OCI-LY7 (cell line): ENCODE measurements around the gene SPRED2. TPM values are rescaled to one million over a fixed set of nuclear protein-coding genes. Genes with fewer than 3 reads are reported as not detected.

Experiments
- BruUV-seq: library from RNA; stranded (reverse); fragments of 400-500 nt; replicated peaks from 2 replicates; lab custom pipeline; 2021; lab: Mats Ljungman, UMichigan
- CTCF ChIA-PET: fragments of 300-600 bp; sonication (Branson Sonifier 250); formaldehyde crosslinking; loops from one replicate; lab custom pipeline; 2022; ENCODE audit warnings: antibody characterized with exemption; ENCODE audit not compliant: unreplicated experiment; lab: Charles Lee
- POLR2A ChIA-PET: fragments of 300-600 bp; sonication (Branson Sonifier 250); formaldehyde crosslinking; loops from one replicate; lab custom pipeline; 2022; ENCODE audit warnings: antibody characterized with exemption; lab: Charles Lee
- DNase-seq: peaks from one replicate; pipeline ENCODE4 v3.0.0-alpha.2; 2015; ENCODE audit warnings: low spot score
- H2AFZ ChIP-seq: fragments of 200-600 bp; sonication (generic), shearing (Covaris generic); 2 replicates; pipeline ENCODE4 v1.6.1; 2014; ENCODE audit warnings: mild to moderate bottlenecking, antibody characterized with exemption, low read length, moderate library complexity
- H3K27ac ChIP-seq: fragments of 200-600 bp; sonication (generic); 2 replicates; pipeline ENCODE4 v1.5.1; 2014; ENCODE audit warnings: mixed run types, low read depth, mild to moderate bottlenecking, moderate library complexity, low read length, inconsistent platforms; ENCODE audit not compliant: poor library complexity, severe bottlenecking
- H3K36me3 ChIP-seq: fragments of 200-600 bp; sonication (generic); 2 replicates; pipeline ENCODE4 v1.6.1; 2014; ENCODE audit warnings: mild to moderate bottlenecking, antibody characterized with exemption, low read length, moderate library complexity, mixed read lengths; ENCODE audit not compliant: insufficient read depth
- H3K4me1 ChIP-seq: fragments of 200-600 bp; sonication (generic); 2 replicates; pipeline ENCODE4 v1.5.1; 2014; ENCODE audit warnings: mild to moderate bottlenecking, low read length; ENCODE audit not compliant: insufficient read depth, poor library complexity, severe bottlenecking
- H3K4me2 ChIP-seq: fragments of 200-600 bp; sonication (generic); 2 replicates; pipeline ENCODE4 v1.6.1; 2014; ENCODE audit warnings: mild to moderate bottlenecking, low read length
- H3K4me3 ChIP-seq: fragments of 200-600 bp; sonication (generic); 2 replicates; pipeline ENCODE4 v1.5.1; 2014; ENCODE audit warnings: mild to moderate bottlenecking, low read depth, low read length; ENCODE audit not compliant: poor library complexity, severe bottlenecking
- H3K79me2 ChIP-seq: fragments of 200-600 bp; sonication (generic); 2 replicates; pipeline ENCODE4 v1.6.1; 2016; ENCODE audit warnings: low read depth, mild to moderate bottlenecking, low read length, moderate library complexity, mixed read lengths; ENCODE audit not compliant: insufficient read depth
- H3K9me2 ChIP-seq: fragments of 200-600 bp; sonication (generic); 2 replicates; pipeline ENCODE4 v1.6.1; 2016; ENCODE audit warnings: mild to moderate bottlenecking, low read length, mixed read lengths; ENCODE audit not compliant: insufficient read depth
- H3K9me3 ChIP-seq: fragments of 200-600 bp; sonication (generic); 2 replicates; pipeline ENCODE4 v1.6.1; 2014; ENCODE audit warnings: mild to moderate bottlenecking, mixed run types, low read length, mixed read lengths
- H4K20me1 ChIP-seq: fragments of 200-600 bp; sonication (generic); 2 replicates; pipeline ENCODE4 v1.6.1; 2014; ENCODE audit warnings: mild to moderate bottlenecking, antibody characterized with exemption, low read length, moderate library complexity, mixed read lengths; ENCODE audit not compliant: insufficient read depth
- EZH2phosphoT487 ChIP-seq: fragments of 200-600 bp; sonication (generic); IDR thresholded peaks from 2 replicates; pipeline ENCODE4 v1.6.1; 2018; ENCODE audit warnings: low read depth, borderline replicate concordance, mild to moderate bottlenecking, mixed run types, antibody characterized with exemption, low read length, moderate library complexity, mixed read lengths
- intact Hi-C: fragments of 100-400 bp; cut with micrococcal nuclease; formaldehyde crosslinking; loops from one replicate; pipeline ENCODE4 v1.10.0; 2022; ENCODE audit not compliant: unreplicated experiment
- total RNA-seq, 2 experiments: library from RNA; depleted of rRNA in 1 of 2; stranded (reverse); fragments of >200 nt in 1 of 2; shearing (Covaris generic) in 1 of 2; gene quantifications; 2 replicates each; pipeline ENCODE4 v1.2.3, GENCODE V29; 2014 to 2022
- TF ChIP-seq, protein P1 (sequence below): fragments of 200-600 bp; sonication (generic); conservative IDR thresholded peaks from 2 replicates; pipeline ENCODE4 v1.5.1; 2014; ENCODE audit warnings: mild to moderate bottlenecking, antibody characterized with exemption, low read length, moderate library complexity, mixed read lengths

SPRED2 gene
- total RNA-seq, 2 experiments from 2014 or later, result 8.0 to 49.1 TPM

DNA sequence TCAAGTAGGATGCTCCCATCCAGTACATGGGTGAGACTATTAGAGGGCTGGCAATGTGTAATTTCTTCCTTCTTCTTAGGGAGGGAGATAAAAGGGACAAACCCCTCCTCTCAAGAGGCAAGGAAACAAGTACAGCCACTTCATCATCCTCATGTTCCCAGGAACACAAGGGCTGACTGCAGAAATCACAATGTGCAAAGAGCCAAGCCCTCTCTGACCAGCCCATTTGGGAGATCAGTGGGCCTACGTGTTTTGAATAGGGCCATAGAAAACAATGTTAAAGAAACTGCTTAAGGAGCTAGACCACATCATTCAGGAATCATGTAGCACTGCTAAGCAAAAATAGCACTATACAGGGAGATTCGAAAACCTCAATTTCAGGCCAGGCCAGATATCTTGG lies 107.3 kb downstream of the SPRED2 start:
- Histone ChIP-seq H3K4me2 (peak overlapping the region; percentile 70), H4K20me1 (no peaks in the 10 kb centered on the region), H3K4me1 (peaks cover 60% of the 10 kb centered on the region), H3K9me2 (no peaks in the 10 kb centered on the region), H3K27ac (no peak overlapping the region), H3K79me2 (no peaks in the 10 kb centered on the region), H3K4me3 (no peak overlapping the region), H3K36me3 (peaks cover 38% of the 10 kb centered on the region), H3K9me3 (no peaks in the 10 kb centered on the region), H2AFZ (no peak overlapping the region)
- intact Hi-C loops, result no loop called here
- ChIA-PET POLR2A (interaction anchor here (0.8 to 1.3 kb wide), 3 partner anchors 49 to 90 kb away, joined by 3 read pairs; no protein-coding TSS in a partner anchor), CTCF (interaction anchor here (1.0 to 1.2 kb wide), 2 partner anchors 26 to 45 kb away, joined by 3 read pairs; no protein-coding TSS in a partner anchor)
- BruUV-seq, result no TSS peak
- TF ChIP-seq, protein P1, sequence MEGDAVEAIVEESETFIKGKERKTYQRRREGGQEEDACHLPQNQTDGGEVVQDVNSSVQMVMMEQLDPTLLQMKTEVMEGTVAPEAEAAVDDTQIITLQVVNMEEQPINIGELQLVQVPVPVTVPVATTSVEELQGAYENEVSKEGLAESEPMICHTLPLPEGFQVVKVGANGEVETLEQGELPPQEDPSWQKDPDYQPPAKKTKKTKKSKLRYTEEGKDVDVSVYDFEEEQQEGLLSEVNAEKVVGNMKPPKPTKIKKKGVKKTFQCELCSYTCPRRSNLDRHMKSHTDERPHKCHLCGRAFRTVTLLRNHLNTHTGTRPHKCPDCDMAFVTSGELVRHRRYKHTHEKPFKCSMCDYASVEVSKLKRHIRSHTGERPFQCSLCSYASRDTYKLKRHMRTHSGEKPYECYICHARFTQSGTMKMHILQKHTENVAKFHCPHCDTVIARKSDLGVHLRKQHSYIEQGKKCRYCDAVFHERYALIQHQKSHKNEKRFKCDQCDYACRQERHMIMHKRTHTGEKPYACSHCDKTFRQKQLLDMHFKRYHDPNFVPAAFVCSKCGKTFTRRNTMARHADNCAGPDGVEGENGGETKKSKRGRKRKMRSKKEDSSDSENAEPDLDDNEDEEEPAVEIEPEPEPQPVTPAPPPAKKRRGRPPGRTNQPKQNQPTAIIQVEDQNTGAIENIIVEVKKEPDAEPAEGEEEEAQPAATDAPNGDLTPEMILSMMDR, result no peak
- no peak for TF ChIP-seq EZH2phosphoT487
- DNase-seq, result no peak

DNA sequence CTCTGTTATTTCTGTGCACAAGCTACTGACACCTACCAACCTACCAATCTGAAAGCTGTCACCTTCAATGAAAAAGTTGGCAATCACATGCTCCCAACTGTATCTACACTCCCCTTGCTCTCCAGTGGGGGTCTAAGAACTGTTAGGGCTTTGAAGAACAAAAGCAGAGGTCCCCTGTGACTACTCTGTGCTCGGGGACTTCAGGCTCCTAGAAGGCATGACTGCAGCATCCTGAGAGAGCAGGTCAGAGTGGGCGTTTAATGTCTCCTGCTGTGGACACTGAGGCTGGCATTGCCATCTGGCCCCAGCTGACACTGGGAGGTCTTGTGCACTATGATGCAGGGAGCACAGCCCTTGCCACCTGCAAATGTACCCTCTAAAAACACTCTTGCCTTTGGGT lies 111.5 kb downstream of the SPRED2 start:
- BruUV-seq, result no TSS peak
- no peak overlapping the region for H3K4me3 ChIP-seq
- H3K9me2 ChIP-seq, result no peaks in the 10 kb centered on the region
- DNase-seq, result peak; percentile 44
- TF ChIP-seq, protein P1, result no peak
- no peak for TF ChIP-seq EZH2phosphoT487
- peak overlapping the region; percentile 4; the same call in 1 of the 2 replicates for H3K4me2 ChIP-seq
- H3K79me2 ChIP-seq, result no peaks in the 10 kb centered on the region
- H2AFZ ChIP-seq, result no peak overlapping the region
- peaks cover 37% of the 10 kb centered on the region for H3K36me3 ChIP-seq
- ChIA-PET POLR2A (interaction anchor here (0.6 to 1.3 kb wide), 4 partner anchors 31 to 175 kb away, joined by 3 to 11 read pairs (median 3); no protein-coding TSS in a partner anchor), CTCF (interaction anchor here (0.8 kb wide), 1 partner anchor 20 kb away, joined by 4 read pairs; no protein-coding TSS in a partner anchor)
- H3K27ac ChIP-seq, result no peak overlapping the region
- H4K20me1 ChIP-seq, result no peaks in the 10 kb centered on the region
- intact Hi-C loops, result no loop called here
- H3K9me3 ChIP-seq, result 0 out of 2 replicates have a peak, but pooled peaks cover 9% of the 10 kb centered on the region
- peaks cover 53% of the 10 kb centered on the region for H3K4me1 ChIP-seq

DNA sequence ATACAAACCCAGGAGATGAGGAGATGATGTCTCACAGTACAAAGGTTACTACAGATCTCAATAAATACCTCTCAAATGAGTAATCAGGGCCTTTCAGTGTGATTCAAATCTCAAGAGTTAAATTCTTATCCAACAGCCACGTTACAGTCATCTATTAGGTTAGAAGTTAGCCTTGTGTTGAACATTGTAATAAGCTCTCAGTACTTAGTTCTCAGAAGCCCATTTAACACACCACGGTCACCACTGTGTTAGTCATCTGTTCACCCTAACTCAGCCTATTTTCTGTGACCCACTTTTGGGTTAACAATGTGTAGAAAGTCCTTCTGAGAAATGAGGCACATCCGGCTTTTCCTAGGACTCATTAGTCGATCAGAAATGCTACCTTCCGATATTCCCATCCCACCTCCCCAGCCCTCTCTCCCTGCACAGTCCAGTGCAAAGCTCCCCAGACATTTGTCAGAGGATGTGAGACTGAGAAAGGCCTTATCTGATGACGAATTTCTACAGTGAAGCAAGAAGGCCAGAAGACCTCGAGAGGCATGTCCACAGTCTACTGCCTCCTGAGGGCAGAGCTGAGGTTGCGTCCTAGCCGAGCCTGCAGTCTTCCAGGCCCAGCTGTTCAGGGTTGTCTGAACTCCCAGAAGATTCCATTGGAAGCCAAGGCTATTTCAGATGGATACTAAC lies 112.2 kb downstream of the SPRED2 start:
- H3K4me1 ChIP-seq, result peaks cover 46% of the 10 kb centered on the region
- no peaks in the 10 kb centered on the region for H3K79me2 ChIP-seq
- H3K27ac ChIP-seq, result no peak overlapping the region
- ChIA-PET CTCF (interaction anchor here (0.8 kb wide), 1 partner anchor 19 kb away, joined by 4 read pairs; no protein-coding TSS in a partner anchor), POLR2A (interaction anchor here (1.0 to 1.6 kb wide), 4 partner anchors 18 to 73 kb away, joined by 3 to 4 read pairs (median 3); no protein-coding TSS in a partner anchor)
- no peak overlapping the region for H2AFZ ChIP-seq
- intact Hi-C loops, result no loop called here
- no peaks in the 10 kb centered on the region for H4K20me1 ChIP-seq
- 0 out of 2 replicates have a peak, but pooled peaks cover 9% of the 10 kb centered on the region for H3K9me3 ChIP-seq
- no TSS peak for BruUV-seq
- no peak overlapping the region for H3K4me3 ChIP-seq
- TF ChIP-seq, protein P1, result peak; percentile 67
- TF ChIP-seq EZH2phosphoT487, result no peak
- no peaks in the 10 kb centered on the region for H3K9me2 ChIP-seq
- DNase-seq, result peak; percentile 42
- no peak overlapping the region for H3K4me2 ChIP-seq
- peaks cover 42% of the 10 kb centered on the region for H3K36me3 ChIP-seq
